ENCODE results near the gene FCHO1. TPM values are rescaled to one million over a fixed set of nuclear protein-coding genes. Genes with fewer than 3 reads are reported as not detected.
"Not testable (repeated sequence)": the region's sequence is repeated elsewhere in the genome, so short reads cannot be mapped to it uniquely, and the experiment has no call there.

FCHO1 gene
- total and polyA plus RNA-seq, 4 experiments from 2014 or later = 6.5 to 113 (median 64.7) TPM

GRCh38 chr19:17767559-17767958 lies 16.3 kb downstream of the FCHO1 start:
- no peaks in the 10 kb centered on the region for H3K4me1 ChIP-seq (ENCODE audit: insufficient read depth, low read length)
- H3K27me3 ChIP-seq (ENCODE audit: insufficient read depth, low read length) = no peaks in the 10 kb centered on the region
- H3K27ac ChIP-seq (ENCODE audit: low read depth, low read length) = no peak overlapping the region
- H3K36me3 ChIP-seq (ENCODE audit: insufficient read depth, low read length) = peaks cover 56% of the 10 kb centered on the region
- CTCF ChIA-PET (ENCODE audit: partially characterized antibody) = interaction anchor here (1.0 to 2.0 kb wide), 5 partner anchors 9 to 271 kb away, joined by 3 to 16 read pairs (median 4); no protein-coding TSS in a partner anchor
- POLR2A ChIA-PET (ENCODE audit: partially characterized antibody) = interaction anchor here (0.9 to 1.1 kb wide), 3 partner anchors 11 to 46 kb away, joined by 3 read pairs; no protein-coding TSS in a partner anchor
- H3K27me3 Mint-ChIP-seq = no peaks in the 10 kb centered on the region
- no peak for DNase-seq
- H3K27ac Mint-ChIP-seq = peak overlapping the region in 1 of 7 donors; percentile 72
- H3K9me3 Mint-ChIP-seq = no peaks in the 10 kb centered on the region
- no peaks in the 10 kb centered on the region for H3K9me3 ChIP-seq (ENCODE audit: control insufficient read depth in 1 of 2, low read length in 2 of 2)
- peaks cover 0 to 5% (median 2%) of the 10 kb centered on the region in 4 donors for H3K4me1 Mint-ChIP-seq
- H3K4me3 Mint-ChIP-seq = no peak overlapping the region
- no peak overlapping the region for H3K4me3 ChIP-seq (ENCODE audit: low read length in 2 of 2)
- H3K36me3 Mint-ChIP-seq = peaks cover 39 to 55% of the 10 kb centered on the region in 2 donors
- intact Hi-C loops (cut with micrococcal nuclease) = no loop called here

GRCh38 chr19:17770613-17771012 lies 19.3 kb downstream of the FCHO1 start:
- Mint-ChIP-seq H3K4me1 (peaks cover 0 to 5% (median 4%) of the 10 kb centered on the region in 4 donors), H3K27ac (no peak overlapping the region), H3K27me3 (no peaks in the 10 kb centered on the region), H3K4me3 (no peak overlapping the region), H3K9me3 (no peaks in the 10 kb centered on the region), H3K36me3 (peaks cover 39 to 64% of the 10 kb centered on the region in 2 donors)
- ChIA-PET POLR2A (ENCODE audit: partially characterized antibody) (interaction anchor here (0.8 kb wide), 1 partner anchor 23 kb away, joined by 3 read pairs; no protein-coding TSS in a partner anchor), CTCF (ENCODE audit: partially characterized antibody) (interaction anchor here (0.5 kb wide), 1 partner anchor 13 kb away, joined by 3 read pairs; no protein-coding TSS in a partner anchor)
- Histone ChIP-seq H3K9me3 (ENCODE audit: control insufficient read depth in 1 of 2, low read length in 2 of 2) (no peaks in the 10 kb centered on the region), H3K4me3 (ENCODE audit: low read length in 2 of 2) (no peak overlapping the region), H3K4me1 (ENCODE audit: insufficient read depth, low read length) (no peaks in the 10 kb centered on the region), H3K27me3 (ENCODE audit: insufficient read depth, low read length) (no peaks in the 10 kb centered on the region), H3K27ac (ENCODE audit: low read depth, low read length) (no peak overlapping the region), H3K36me3 (ENCODE audit: insufficient read depth, low read length) (peaks cover 50% of the 10 kb centered on the region)
- no peak for DNase-seq
- intact Hi-C loops (cut with micrococcal nuclease) = no loop called here

- no peak overlapping the region for H3K4me3 ChIP-seq (ENCODE audit: low read length in 2 of 2)
- ChIA-PET POLR2A (ENCODE audit: partially characterized antibody) (no interaction called here), CTCF (ENCODE audit: partially characterized antibody) (interaction anchor here (1.2 kb wide), 1 partner anchor 10 kb away, joined by 3 read pairs; no protein-coding TSS in a partner anchor)
- no peaks in the 10 kb centered on the region for H3K27me3 ChIP-seq (ENCODE audit: insufficient read depth, low read length)
- H3K9me3 ChIP-seq (ENCODE audit: control insufficient read depth in 1 of 2, low read length in 2 of 2) = no peaks in the 10 kb centered on the region
- H3K36me3 ChIP-seq (ENCODE audit: insufficient read depth, low read length) = peaks cover 49% of the 10 kb centered on the region
- intact Hi-C loops (cut with micrococcal nuclease) = no loop called here
- no peaks in the 10 kb centered on the region for H3K27me3 Mint-ChIP-seq
- no peak overlapping the region for H3K4me3 Mint-ChIP-seq
- no peak for DNase-seq
- H3K4me1 Mint-ChIP-seq = peaks cover 0 to 6% (median 1%) of the 10 kb centered on the region in 4 donors
- no peaks in the 10 kb centered on the region for H3K4me1 ChIP-seq (ENCODE audit: insufficient read depth, low read length)
- H3K27ac ChIP-seq (ENCODE audit: low read depth, low read length) = no peak overlapping the region
- H3K36me3 Mint-ChIP-seq = peaks cover 44 to 59% of the 10 kb centered on the region in 2 donors
- no peaks in the 10 kb centered on the region for H3K9me3 Mint-ChIP-seq
- peak overlapping the region in 3 of 7 donors; percentile 42 to 72 (median 66) for H3K27ac Mint-ChIP-seq
Measured at GRCh38 chr19:17772172-17772571, 20.9 kb downstream of the FCHO1 start.

DNA sequence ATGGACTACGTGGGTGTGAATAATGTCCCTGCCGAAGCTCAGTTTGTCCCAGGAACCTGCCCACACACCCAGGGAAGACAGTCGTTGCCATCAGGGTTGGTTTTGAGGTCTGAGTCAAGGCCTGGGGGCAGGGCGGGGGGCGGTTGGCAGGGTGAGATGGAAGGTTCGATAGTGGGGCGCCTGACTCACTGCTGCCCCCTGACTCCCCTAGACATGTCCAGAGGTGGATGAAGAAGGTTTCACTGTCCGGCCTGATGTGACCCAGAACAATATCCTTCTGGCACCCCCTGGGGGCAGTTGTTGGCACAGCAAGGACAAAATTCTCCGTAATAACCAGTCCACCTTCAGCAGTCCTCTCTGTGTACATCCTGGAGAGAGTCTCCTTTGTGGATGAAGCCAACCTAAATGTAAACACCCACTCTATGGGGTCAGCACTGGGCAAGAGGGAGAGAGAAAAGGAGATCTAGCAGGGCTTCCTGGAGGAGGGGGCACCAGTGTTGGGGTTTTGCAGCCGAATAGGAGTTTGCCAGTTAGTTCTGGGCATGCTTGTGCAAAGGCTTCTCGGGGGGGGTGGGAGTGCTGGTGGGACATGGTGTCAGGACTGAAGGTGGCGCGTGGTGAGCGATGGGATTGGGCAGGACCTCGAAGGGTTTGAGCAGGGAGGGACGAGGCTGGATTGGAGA lies 24.1 kb downstream of the FCHO1 start:
- peaks cover 33% of the 10 kb centered on the region for H3K36me3 ChIP-seq (ENCODE audit: insufficient read depth, low read length)
- CTCF ChIA-PET (ENCODE audit: partially characterized antibody) = interaction anchor here (0.7 to 2.6 kb wide), 15 partner anchors 10 to 159 kb away, joined by 3 to 17 read pairs (median 4); partner anchors contain the start of genes FCHO1, MAP1S and RPL18A
- H3K9me3 ChIP-seq (ENCODE audit: control insufficient read depth in 1 of 2, low read length in 2 of 2) = no peaks in the 10 kb centered on the region
- H3K27me3 ChIP-seq (ENCODE audit: insufficient read depth, low read length) = no peaks in the 10 kb centered on the region
- H3K4me3 Mint-ChIP-seq = no peak overlapping the region
- H3K4me1 ChIP-seq (ENCODE audit: insufficient read depth, low read length) = no peaks in the 10 kb centered on the region
- no peaks in the 10 kb centered on the region for H3K9me3 Mint-ChIP-seq
- peak overlapping the region in 6 of 7 donors; percentile 24 to 75 (median 38) for H3K27ac Mint-ChIP-seq
- H3K27me3 Mint-ChIP-seq = no peaks in the 10 kb centered on the region
- H3K4me1 Mint-ChIP-seq = peaks cover 2 to 7% (median 5%) of the 10 kb centered on the region in 4 donors
- H3K27ac ChIP-seq (ENCODE audit: low read depth, low read length) = no peak overlapping the region
- H3K36me3 Mint-ChIP-seq = peaks cover 28 to 53% of the 10 kb centered on the region in 2 donors
- intact Hi-C loops (cut with micrococcal nuclease) = loop anchor here (1.0 to 2.0 kb wide), 2 partner anchors 71 to 79 kb away; no protein-coding TSS in a partner anchor
- no peak for DNase-seq
- H3K4me3 ChIP-seq (ENCODE audit: low read length in 2 of 2) = no peak overlapping the region
- POLR2A ChIA-PET (ENCODE audit: partially characterized antibody) = interaction anchor here (1.0 kb wide), 1 partner anchor 71 kb away, joined by 3 read pairs; no protein-coding TSS in a partner anchor

DNA sequence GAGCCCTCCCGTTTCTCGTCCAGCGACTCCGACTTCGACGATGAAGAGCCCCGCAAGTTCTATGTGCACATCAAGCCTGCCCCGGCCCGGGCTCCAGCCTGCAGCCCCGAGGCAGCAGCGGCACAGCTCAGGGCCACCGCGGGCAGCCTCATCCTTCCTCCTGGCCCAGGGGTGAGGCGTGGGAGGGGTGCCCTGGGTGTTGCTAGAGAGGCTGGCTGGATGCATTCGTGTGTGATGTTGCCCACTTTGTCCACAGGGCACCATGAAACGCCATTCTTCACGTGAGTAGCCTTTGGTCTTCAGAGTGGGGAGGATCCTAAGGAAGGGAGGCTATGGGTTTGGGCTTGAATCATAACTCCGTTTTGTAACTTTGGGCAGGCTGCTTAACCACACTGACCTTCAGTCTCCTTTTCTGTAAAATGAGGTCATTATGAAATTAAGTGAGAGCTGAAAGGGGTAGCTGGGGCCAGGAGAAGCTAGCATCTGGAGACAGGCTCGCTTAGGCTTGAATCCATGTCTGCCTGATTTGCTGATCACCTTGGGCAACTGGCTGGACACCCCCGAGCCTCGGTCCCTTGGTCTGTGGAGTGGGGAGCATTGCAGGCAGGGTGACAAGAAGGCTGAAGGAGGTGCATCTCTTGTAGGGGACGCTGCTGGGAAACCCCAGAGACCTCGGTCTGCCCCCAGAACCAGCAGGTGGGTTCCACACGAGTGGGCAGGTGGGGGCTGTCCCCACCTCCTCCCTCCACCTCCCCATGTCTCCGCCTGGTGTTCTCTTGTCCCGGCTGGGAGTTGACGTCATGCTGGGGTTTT lies 24.9 kb downstream of the FCHO1 start:
- H3K27ac Mint-ChIP-seq = peak overlapping the region in 6 of 7 donors; percentile 15 to 74 (median 56)
- peaks cover 2 to 7% (median 5%) of the 10 kb centered on the region in 4 donors for H3K4me1 Mint-ChIP-seq
- DNase-seq = no peak
- no peaks in the 10 kb centered on the region for H3K9me3 Mint-ChIP-seq
- H3K4me3 ChIP-seq (ENCODE audit: low read length in 2 of 2) = no peak overlapping the region
- peaks cover 28 to 49% of the 10 kb centered on the region in 2 donors for H3K36me3 Mint-ChIP-seq
- no peaks in the 10 kb centered on the region for H3K27me3 Mint-ChIP-seq
- H3K27ac ChIP-seq (ENCODE audit: low read depth, low read length) = no peak overlapping the region
- POLR2A ChIA-PET (ENCODE audit: partially characterized antibody) = interaction anchor here (1.0 kb wide), 1 partner anchor 70 kb away, joined by 3 read pairs; no protein-coding TSS in a partner anchor
- CTCF ChIA-PET (ENCODE audit: partially characterized antibody) = interaction anchor here (0.8 to 1.9 kb wide), 8 partner anchors 9 to 78 kb away, joined by 3 to 7 read pairs (median 4); no protein-coding TSS in a partner anchor
- H3K4me1 ChIP-seq (ENCODE audit: insufficient read depth, low read length) = no peaks in the 10 kb centered on the region
- H3K27me3 ChIP-seq (ENCODE audit: insufficient read depth, low read length) = no peaks in the 10 kb centered on the region
- H3K9me3 ChIP-seq (ENCODE audit: control insufficient read depth in 1 of 2, low read length in 2 of 2) = no peaks in the 10 kb centered on the region
- H3K4me3 Mint-ChIP-seq = no peak overlapping the region
- intact Hi-C loops (cut with micrococcal nuclease) = loop anchor here (1.0 to 2.0 kb wide), 2 partner anchors 72 to 79 kb away; no protein-coding TSS in a partner anchor
- H3K36me3 ChIP-seq (ENCODE audit: insufficient read depth, low read length) = peaks cover 29% of the 10 kb centered on the region

DNA sequence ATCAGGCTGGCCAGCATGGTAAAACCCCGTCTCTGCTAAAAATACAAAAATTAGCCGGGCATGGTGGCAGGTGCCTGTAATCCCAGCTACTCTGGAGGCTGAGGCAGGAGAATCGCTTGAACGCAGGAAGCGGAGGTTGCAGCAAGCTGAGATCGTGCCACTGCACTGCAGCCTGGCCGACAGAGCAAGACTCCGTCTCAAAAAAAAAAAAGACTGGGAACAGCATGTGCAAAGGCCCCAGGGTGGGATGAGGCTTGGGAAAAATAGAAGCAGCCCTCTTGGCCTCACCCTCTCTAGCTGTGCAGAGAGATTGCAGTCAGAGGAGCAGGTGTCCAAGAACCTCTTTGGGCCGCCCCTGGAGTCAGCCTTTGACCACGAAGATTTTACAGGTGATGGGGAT lies 26.6 kb downstream of the FCHO1 start:
- H3K27ac Mint-ChIP-seq; H3K9me3 ChIP-seq (ENCODE audit: control insufficient read depth in 1 of 2, low read length in 2 of 2); H3K9me3 Mint-ChIP-seq; H3K27ac ChIP-seq (ENCODE audit: low read depth, low read length); intact Hi-C loops (cut with micrococcal nuclease); H3K27me3 ChIP-seq (ENCODE audit: insufficient read depth, low read length); H3K4me1 ChIP-seq (ENCODE audit: insufficient read depth, low read length); H3K4me3 Mint-ChIP-seq; H3K27me3 Mint-ChIP-seq; DNase-seq; H3K4me3 ChIP-seq (ENCODE audit: low read length in 2 of 2): not testable (repeated sequence)
- ChIA-PET CTCF (ENCODE audit: partially characterized antibody) (interaction anchor here (1.5 to 1.9 kb wide), 3 partner anchors 11 to 78 kb away, joined by 4 to 7 read pairs (median 4); no protein-coding TSS in a partner anchor), POLR2A (ENCODE audit: partially characterized antibody) (interaction anchor here (0.6 kb wide), 1 partner anchor 70 kb away, joined by 3 read pairs; the partner anchor contains the start of gene JAK3)
- H3K36me3 ChIP-seq (ENCODE audit: insufficient read depth, low read length) = peaks cover 28% of the 10 kb centered on the region
- peaks cover 32 to 51% of the 10 kb centered on the region in 2 donors for H3K36me3 Mint-ChIP-seq
- peaks cover 3 to 11% (median 6%) of the 10 kb centered on the region in 4 donors for H3K4me1 Mint-ChIP-seq
